ENCODE measurements around the gene CEP85L.
A peak's percentile ranks its signal among the peaks of the same experiment; 100 is the strongest.

CEP85L gene

DNA sequence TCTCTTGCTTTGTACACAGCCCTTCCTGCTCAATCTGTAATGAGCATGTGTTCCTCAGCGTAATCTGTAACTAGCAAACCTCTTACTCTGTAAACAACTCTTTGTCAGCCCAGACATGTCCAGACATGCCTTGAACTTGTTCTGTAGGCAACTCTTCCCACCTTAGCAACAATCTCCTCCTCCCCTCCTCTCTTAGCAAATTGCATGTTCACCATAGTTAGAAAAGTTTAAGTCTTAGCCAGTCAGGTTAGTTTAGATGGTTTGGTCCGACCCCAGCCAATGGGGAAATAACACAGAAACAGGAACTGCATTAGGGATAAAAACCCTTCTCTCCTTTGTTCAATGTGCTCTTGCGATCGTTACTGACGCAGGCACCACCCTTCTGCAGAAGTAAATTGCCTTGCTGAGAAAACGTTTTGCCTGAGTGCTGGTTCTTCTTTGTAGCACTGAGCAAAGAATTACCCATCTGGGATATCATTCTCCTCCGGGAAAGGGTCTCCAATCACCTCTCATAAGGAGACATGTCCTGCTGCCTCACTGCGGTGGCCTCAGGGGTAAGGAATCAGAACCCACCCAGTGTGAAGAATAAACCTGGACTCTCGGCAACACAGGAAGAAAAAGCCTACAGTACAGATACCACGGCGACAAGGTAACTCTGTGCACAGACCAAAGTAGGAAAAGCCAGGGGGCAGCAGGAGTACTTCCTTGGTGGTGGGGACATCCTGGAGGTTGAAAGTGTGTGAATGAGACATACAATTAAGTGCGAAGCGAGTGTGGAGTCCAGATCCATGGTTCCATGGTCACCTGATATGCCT is 77.1 kb downstream of the CEP85L start:
- DNase-seq = no peak

DNA sequence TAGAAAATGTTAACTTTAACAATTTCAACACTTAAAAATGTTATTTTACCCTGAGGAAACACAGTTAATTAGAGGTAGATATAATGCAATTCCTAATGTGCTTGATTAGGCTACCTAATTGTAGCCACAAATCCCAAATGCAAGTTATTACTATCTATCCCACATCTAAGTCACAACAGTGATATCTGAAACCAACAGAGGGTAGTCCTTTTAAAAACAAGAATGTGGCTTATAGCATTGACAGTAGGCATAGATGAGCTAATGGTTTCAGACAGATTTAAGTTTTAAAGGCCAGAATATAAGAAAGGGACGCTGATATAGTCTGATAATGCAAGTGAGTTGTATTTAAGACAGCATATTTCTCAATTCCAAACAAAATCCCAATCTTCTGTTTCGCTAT is 80.3 kb downstream of the CEP85L start:
- DNase-seq = no peak

DNA sequence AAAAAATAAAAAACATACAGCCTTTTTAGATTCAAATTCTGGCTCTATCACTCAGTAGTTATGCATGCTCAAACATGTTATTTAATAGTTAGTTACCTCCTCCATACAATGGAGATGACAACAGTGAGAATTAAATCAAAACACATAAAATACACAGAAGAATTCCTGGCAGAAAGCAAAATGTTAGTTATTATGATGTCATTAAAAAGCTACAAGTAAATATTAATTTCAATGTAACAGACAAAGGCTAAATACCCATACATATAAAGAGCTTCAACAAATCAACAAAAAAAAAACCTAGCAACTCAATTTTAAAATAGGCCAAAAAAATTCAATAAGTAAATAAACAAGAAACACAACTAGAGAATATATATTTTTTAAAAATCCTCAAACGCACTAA is 81.9 kb downstream of the CEP85L start:
- no peak for DNase-seq

DNA sequence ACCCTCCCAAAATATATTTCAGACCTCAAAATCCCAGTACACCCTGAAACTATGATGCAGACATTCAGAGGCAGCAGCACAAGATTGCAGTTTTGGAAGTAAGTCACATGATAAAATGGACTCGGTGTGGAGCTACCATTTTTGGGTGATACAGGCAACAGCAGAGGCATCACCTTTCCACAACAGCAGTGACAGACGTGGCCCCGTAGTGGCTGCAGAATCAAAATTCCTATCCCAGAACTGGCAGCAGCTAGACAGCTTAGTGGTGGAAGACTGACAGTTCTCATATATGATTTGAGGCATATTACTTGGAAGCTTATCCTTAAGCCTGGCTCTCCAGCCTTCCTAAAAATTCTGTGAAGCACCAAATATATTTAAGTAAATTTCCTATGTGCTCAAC is 83.4 kb downstream of the CEP85L start:
- no peak for DNase-seq

DNA sequence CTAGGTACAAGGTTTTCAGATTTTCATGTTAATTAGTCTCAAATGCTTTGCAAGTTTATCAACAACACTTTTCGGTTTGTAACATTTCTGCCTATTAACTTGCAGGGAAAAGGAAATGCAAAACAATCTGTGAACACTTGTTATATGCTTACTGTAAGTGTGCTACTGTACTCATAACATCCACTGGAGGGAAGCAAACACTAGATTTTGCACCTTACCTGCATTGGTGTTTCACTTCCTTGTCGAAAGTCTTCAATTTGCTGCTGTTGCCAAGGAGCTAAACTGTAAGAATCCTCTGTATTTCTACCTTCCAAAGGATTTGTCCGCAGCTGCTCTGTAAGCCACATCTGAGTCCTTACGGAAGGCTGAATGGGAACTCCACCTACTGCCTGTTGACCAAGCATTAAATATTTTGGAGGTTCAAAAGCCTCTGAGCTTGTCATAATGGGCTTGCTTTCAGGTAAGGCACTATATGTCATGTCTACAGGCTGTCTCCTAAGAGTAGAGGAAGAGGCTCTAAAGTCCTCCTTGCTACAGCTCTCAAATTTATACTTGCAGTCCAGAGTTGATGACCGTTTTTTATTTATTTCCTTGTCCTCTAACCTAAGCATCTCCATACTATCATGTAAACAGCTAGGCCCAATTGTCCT is 86.0 kb downstream of the CEP85L start:
- peak; percentile 16 for DNase-seq

DNA sequence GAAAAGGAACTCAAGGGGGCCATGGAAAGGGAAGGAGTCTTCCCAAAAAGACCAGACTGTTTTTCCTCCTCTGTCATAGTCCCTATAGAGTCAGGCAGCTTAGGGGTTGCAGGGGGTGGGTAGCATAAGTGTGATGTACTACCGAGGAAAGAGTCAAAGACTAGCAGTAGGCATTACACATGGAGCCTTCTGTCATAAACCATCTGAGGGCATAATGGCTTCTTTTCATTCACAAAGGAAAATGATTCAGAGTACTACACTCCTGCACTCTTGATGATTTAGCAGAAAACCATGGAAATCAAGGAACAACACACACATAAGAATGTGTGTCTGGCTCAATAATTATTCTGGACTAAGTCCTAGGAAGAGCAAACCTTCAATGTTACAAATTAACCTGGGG is 88.4 kb downstream of the CEP85L start:
- no peak for DNase-seq

DNA sequence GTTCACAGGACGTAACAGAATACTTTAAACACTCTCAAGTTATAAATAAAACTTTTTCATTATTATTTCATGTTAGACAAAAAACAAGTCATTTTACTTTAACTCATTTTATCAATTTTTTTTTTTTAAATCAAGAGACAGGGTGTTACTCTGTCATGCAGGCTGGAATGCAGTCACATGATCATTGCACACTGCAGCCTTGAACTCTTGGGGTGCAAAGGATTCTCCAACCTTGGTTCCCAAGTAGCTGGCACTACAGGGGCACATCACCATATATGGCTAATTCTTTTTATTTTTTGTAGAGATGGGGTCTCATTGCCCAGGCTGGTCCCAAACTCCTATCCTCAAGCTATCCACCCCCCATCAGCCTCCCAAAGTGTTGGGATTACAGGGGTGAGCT is 89.1 kb downstream of the CEP85L start:
- DNase-seq = no peak

DNA sequence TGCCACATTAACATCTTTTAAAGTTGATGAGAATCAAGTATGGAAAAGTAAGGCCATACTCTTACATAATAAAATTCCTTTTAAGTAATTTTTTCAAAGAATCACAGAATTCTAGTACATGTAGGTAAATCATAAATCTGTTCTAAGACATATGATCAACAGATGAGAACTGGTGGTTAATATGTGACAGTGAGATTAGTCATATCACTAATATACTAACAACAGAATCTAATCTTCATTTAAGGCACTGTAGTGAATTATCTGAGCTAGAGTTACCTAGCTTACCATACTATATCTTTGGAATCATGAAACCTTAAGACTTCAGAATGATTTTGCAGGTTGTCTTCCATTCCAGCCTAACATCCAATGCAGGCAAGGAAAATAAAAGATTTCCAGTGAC is 91.7 kb downstream of the CEP85L start:
- DNase-seq = no peak

DNA sequence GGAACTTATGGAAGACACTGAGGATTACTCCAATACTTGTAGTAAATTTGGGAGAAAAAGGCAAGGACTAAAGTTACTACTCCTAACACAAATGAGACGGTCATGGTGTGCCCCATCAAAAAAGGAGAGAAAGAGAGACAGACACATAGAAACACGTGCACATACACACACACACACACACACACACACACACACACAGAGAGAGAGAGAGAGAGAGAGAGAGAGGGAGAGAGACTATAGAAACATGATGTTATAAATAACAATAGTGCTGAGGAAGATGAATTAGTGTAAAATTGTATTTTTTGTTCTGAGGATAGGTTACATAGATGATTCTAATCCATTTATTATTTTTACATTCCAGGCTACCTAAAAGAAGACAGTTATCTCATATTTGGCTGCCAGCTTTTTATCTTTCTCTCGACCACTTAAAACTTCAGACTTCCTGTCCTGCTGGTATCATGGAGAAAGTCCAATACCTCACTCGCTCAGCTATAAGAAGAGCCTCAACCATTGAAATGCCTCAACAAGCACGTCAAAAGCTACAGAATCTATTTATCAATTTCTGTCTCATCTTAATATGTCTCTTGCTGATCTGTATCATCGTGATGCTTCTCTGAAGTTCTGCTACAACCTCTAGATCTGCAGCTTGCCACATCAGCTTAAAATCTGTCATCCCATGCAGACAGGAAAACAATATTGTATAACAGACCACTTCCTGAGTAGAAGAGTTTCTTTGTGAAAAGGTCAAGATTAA is 92.8 kb downstream of the CEP85L start:
- peak; percentile 15 for DNase-seq

DNA sequence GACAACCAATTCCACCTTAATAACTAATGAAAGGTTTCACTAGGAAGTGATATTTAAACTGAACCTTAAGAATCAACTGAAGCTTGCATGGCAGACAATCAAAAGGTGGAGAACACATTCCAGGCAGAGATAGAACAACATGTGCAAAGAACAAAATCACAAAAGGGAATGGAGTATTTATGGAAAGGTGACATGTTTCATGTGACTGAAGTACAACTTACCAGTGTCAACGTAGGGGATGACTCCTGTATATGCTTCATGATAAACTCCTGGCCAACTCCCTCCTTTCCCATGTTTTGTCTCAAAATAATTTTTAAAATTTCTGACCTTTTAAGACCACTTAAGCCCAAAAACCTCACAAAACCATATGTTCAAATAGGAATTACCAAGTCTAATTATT is 96.7 kb downstream of the CEP85L start:
- no peak for DNase-seq

DNA sequence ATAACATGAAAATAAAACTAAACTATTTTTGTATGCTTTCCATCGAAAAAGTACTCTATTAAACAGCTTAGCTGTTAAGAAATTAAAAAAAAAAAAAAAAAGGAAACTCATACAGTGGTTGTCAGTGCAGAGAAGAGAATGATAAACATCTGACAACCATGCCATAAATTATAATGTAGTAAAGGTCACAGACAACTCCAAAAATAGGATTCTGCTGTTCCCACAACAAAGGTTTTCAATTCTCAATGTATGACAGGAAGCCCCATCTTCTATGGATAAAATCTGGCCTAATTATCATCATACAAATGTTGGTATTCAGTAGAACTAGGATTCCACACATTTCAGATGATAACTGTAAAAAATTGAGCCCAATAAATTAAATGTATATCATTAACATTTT is 98.3 kb downstream of the CEP85L start:
- no peak for DNase-seq

GRCh38 chr6:118551063-118552053 is 100.0 kb downstream of the CEP85L start:
- no peak for DNase-seq

DNA sequence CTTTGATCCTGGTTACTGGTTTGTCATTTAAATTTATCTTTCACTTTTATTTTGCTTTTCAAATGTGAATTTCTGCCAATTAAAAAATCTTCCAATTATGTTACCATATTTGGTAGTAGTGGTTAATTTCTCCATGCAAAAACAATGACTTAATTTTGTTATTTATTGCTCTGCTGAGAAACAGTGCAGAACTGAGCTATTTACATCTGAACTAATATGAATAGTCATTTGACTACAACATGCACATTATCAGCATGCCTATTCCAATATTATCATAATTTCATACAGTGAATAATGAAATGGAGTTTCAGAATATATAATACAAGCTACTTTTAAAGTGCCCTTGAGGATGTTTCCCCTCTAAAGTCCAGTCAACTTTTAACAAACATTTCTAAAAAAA is 102.8 kb downstream of the CEP85L start:
- no peak for DNase-seq

DNA sequence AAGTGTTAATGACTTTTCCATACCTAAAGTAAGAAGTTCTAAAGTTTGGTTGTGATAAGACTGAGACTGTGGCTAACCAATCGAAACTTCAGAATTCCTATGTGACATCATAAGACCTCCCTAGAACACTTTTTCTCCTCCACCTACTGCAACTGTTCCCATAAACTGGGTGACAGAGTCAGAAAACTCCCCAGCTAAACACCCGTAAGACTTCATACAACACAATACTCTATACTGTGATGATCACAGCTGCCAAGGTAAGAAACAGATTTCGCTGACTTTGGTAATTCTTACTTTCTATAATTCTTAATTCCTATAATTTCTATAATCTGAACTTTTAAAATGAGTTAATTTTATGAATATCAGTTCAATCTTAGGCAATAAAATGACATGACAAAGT is 103.3 kb downstream of the CEP85L start, which contains the start of gene PLN:
Gene PLN, plus strand, starts transcription at position 161 of the 400 bp plus-strand sequence. CDS start 10,626 bp downstream, outside the sequence.
- DNase-seq = no peak

- DNase-seq = no peak
These were observed 104.5 kb downstream of the CEP85L start for GRCh38 chr6:118546880-118547218.

GRCh38 chr6:118546164-118546879 is 105.1 kb downstream of the CEP85L start:
- no peak for DNase-seq

GRCh38 chr6:118544105-118544504 is 107.3 kb downstream of the CEP85L start:
- DNase-seq = no peak

GRCh38 chr6:118542184-118542952 is 109.0 kb downstream of the CEP85L start:
- DNase-seq = no peak

DNA sequence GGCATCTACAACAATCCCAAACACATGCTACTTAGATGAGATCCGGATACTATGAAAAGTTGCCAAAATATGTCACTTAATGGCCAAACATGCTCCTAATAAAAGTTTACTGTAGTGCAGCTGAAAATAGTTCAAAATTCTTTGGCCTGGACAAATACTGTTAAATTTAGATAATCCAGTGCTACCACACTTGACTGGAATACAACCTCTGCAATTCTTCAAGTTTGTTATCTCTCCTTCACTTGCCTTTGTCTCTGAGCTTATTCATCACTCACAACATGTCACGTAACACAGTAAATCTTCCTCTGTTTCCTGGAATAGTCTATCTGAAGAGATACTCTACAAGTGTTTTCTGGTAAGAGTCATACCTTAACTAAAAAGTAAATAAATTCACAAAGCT is 113.8 kb downstream of the CEP85L start:
- no peak for DNase-seq

DNA sequence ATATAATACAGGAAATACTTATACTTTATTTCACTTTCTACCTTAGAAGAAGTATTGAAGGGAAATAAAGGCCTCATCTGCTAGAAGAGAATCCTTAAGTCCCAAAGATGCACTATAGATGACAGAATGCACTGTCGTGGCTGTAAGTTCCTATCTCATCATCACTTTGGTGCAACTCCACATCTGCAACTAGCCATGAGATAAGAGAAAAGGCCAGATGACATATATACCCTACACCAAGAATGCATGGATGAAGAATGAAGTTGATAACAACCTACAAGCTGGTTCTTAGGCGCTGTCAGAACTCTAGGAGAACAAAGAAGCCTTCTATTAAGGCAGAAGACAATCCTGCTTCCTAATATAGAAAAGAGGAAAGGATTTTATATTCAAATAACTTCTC is 114.9 kb downstream of the CEP85L start:
- no peak for DNase-seq

Data from effector CD4-positive, alpha-beta T cell (primary cell).